GM23338 (cell line): ENCODE measurements around the gene GEN1. TPM values are rescaled to one million over a fixed set of nuclear protein-coding genes. Genes with fewer than 3 reads are reported as not detected.

Source experiments
- ATAC-seq: fragments of 200-7000 bp; cut with Tn5 transposase; 3 replicates; pipeline ENCODE4 v1.9.1; 2020
- DNase-seq: peaks from one replicate; pipeline ENCODE4 v3.0.0-alpha.2; 2015; ENCODE audit warnings: low spot score
- H2AFZ ChIP-seq: fragments of 200-600 bp; sonication (generic); 2 replicates; pipeline ENCODE4 v1.8.0; 2016; ENCODE audit warnings: antibody characterized with exemption, mild to moderate bottlenecking, moderate library complexity
- H3F3A ChIP-seq: fragments of 200-600 bp; sonication (generic); replicated peaks from 2 replicates; pipeline ENCODE4 v1.8.0; 2017; ENCODE audit warnings: antibody characterized with exemption, mixed run types, low read depth
- H3K27ac ChIP-seq: fragments of 200-600 bp; sonication (generic); 2 replicates; pipeline ENCODE4 v1.6.1; 2016; ENCODE audit warnings: low read depth
- H3K27me3 ChIP-seq: fragments of 200-600 bp; sonication (generic); 2 replicates; pipeline ENCODE4 v1.8.0; 2016; ENCODE audit warnings: mild to moderate bottlenecking, mixed run types, moderate library complexity; ENCODE audit not compliant: insufficient read depth
- H3K36me3 ChIP-seq: fragments of 200-600 bp; sonication (generic); 2 replicates; pipeline ENCODE4 v1.8.0; 2016; ENCODE audit warnings: mild to moderate bottlenecking; ENCODE audit not compliant: insufficient read depth
- H3K4me1 ChIP-seq: fragments of 200-600 bp; sonication (generic); 2 replicates; pipeline ENCODE4 v1.8.0; 2016; ENCODE audit warnings: mild to moderate bottlenecking, moderate library complexity; ENCODE audit not compliant: insufficient read depth
- H3K4me2 ChIP-seq: fragments of 200-600 bp; sonication (generic); 2 replicates; pipeline ENCODE4 v1.7.1; 2017; ENCODE audit warnings: mixed run types
- H3K4me3 ChIP-seq: fragments of 200-600 bp; sonication (generic); 2 replicates; pipeline ENCODE4 v1.6.1; 2016; ENCODE audit warnings: mixed run types
- H3K79me2 ChIP-seq: fragments of 200-600 bp; sonication (generic); replicated peaks from 2 replicates; pipeline ENCODE4 v1.8.0; 2017; ENCODE audit warnings: mild to moderate bottlenecking; ENCODE audit not compliant: insufficient read depth
- H3K9me2 ChIP-seq: fragments of 200-600 bp; sonication (generic); 2 replicates; pipeline ENCODE4 v1.8.0; 2017; ENCODE audit not compliant: insufficient read depth
- H4K20me1 ChIP-seq: fragments of 200-600 bp; sonication (generic); replicated peaks from 2 replicates; pipeline ENCODE4 v1.8.0; 2017; ENCODE audit warnings: mild to moderate bottlenecking; ENCODE audit not compliant: insufficient read depth
- H3K27ac Mint-ChIP-seq: 2 replicates; pipeline ENCODE4 v1.8.0; 2020; ENCODE audit warnings: inconsistent platforms, mild to moderate bottlenecking, moderate library complexity, mixed read lengths
- H3K27me3 Mint-ChIP-seq: 3 replicates; pipeline ENCODE4 v1.8.0; 2022; ENCODE audit warnings: low read depth, mild to moderate bottlenecking, moderate library complexity, mixed read lengths, inconsistent platforms; ENCODE audit not compliant: insufficient read depth, poor library complexity
- H3K36me3 Mint-ChIP-seq: 3 replicates; pipeline ENCODE4 v1.8.0; 2021; ENCODE audit warnings: low read depth, mild to moderate bottlenecking, inconsistent platforms, moderate library complexity, mixed read lengths
- H3K4me1 Mint-ChIP-seq: 3 replicates; pipeline ENCODE4 v1.8.0; 2020; ENCODE audit warnings: mild to moderate bottlenecking, inconsistent platforms, mixed read lengths
- H3K4me3 Mint-ChIP-seq: 3 replicates; pipeline ENCODE4 v1.8.0; 2021; ENCODE audit warnings: moderate library complexity, mild to moderate bottlenecking, inconsistent platforms, mixed read lengths
- H3K9me3 Mint-ChIP-seq: 3 replicates; pipeline ENCODE4 v1.8.0; 2020; ENCODE audit warnings: moderate library complexity, mild to moderate bottlenecking, inconsistent platforms, mixed read lengths
- CREB1 ChIP-seq: fragments of 250-450 bp; sonication (Bioruptor Pico); IDR thresholded peaks from 2 replicates; pipeline ENCODE4 v1.5.0; 2020; ENCODE audit warnings: low read depth, mild to moderate bottlenecking, moderate library complexity
- CTCF ChIP-seq, 2 experiments: fragments of 200-600 bp in 1 of 2; sonication (generic) in 1 of 2; conservative IDR thresholded peaks; 2 replicates each; pipeline versions ENCODE4 v1.5.1 to v1.6.1; 2016 to 2017; ENCODE audit warnings: antibody characterized with exemption in 2 of 2, low read depth in 2 of 2, mild to moderate bottlenecking in 2 of 2, moderate library complexity in 1 of 2
- EZH2 ChIP-seq: fragments of 200-600 bp; sonication (generic); IDR thresholded peaks from one replicate; pipeline ENCODE4 v1.8.0; 2017; ENCODE audit warnings: antibody characterized with exemption, mild to moderate bottlenecking, low read depth; ENCODE audit not compliant: unreplicated experiment
- JUNB ChIP-seq: IDR thresholded peaks from one replicate; pipeline ENCODE4 v1.6.1; 2016; ENCODE audit warnings: antibody characterized with exemption; ENCODE audit not compliant: unreplicated experiment
- NANOG ChIP-seq: IDR thresholded peaks from 2 replicates; pipeline ENCODE4 v1.6.1; 2016; ENCODE audit warnings: antibody characterized with exemption, borderline replicate concordance
- POLR2AphosphoS5 ChIP-seq: IDR thresholded peaks from 2 replicates; pipeline ENCODE4 v1.6.1; 2016; ENCODE audit warnings: antibody characterized with exemption, low read depth
- STAT1 ChIP-seq: IDR thresholded peaks from one replicate; pipeline ENCODE4 v1.6.1; 2016; ENCODE audit warnings: antibody characterized with exemption; ENCODE audit not compliant: unreplicated experiment
- ZNF462 ChIP-seq: fragments of 250-450 bp; sonication (Bioruptor Pico); IDR thresholded peaks from 2 replicates; pipeline ENCODE4 v1.5.0; 2020; ENCODE audit warnings: mild to moderate bottlenecking, moderate library complexity
- polyA plus RNA-seq: library from polyadenylated mRNA; unstranded; fragments of >200 nt; fragmentation: Nextera tagmentation; extraction: Ambion mirVana; gene quantifications from 2 replicates; pipeline ENCODE4 v1.2.1, GENCODE V29; 2016
- total RNA-seq: library from RNA; depleted of rRNA; stranded (reverse); fragments of >200 nt; shearing (Covaris generic); gene quantifications from 2 replicates; pipeline ENCODE4 v1.2.3, GENCODE V29; 2014
- TF ChIP-seq, protein P1 (sequence below): IDR thresholded peaks from one replicate; pipeline ENCODE4 v1.6.1; 2018; ENCODE audit warnings: antibody characterized with exemption; ENCODE audit not compliant: unreplicated experiment

Gene GEN1
- total and polyA plus RNA-seq, 2 experiments from 2014 or later: 14.2 to 43.3 TPM

GRCh38 chr2:17772532-17772931, 18.6 kb downstream of the GEN1 start:
- no peak overlapping the region for H2AFZ ChIP-seq
- no peaks in the 10 kb centered on the region; the same call in 1 of the 2 replicates for H4K20me1 ChIP-seq
- H3K4me3 ChIP-seq: no peak overlapping the region
- H3K27ac ChIP-seq: no peak overlapping the region
- H3K9me2 ChIP-seq: no peaks in the 10 kb centered on the region
- H3K4me3 Mint-ChIP-seq: no peak overlapping the region
- no peak overlapping the region for H3K4me2 ChIP-seq
- H3K27ac Mint-ChIP-seq: no peak overlapping the region
- no peaks in the 10 kb centered on the region for H3K4me1 Mint-ChIP-seq
- H3K4me1 ChIP-seq: no peaks in the 10 kb centered on the region
- no peak for ATAC-seq
- H3K27me3 Mint-ChIP-seq: no peaks in the 10 kb centered on the region
- DNase-seq: no peak
- no peaks in the 10 kb centered on the region for H3K27me3 ChIP-seq
- peaks cover 32% of the 10 kb centered on the region for H3K36me3 ChIP-seq
- H3K79me2 ChIP-seq: no peaks in the 10 kb centered on the region
- 0 out of 2 replicates have a peak, but pooled peaks cover 3% of the 10 kb centered on the region for H3F3A ChIP-seq
- no peak for TF ChIP-seq ZNF462 (CRISPR knock-in tag)
- no peak for TF ChIP-seq POLR2AphosphoS5
- no peak for TF ChIP-seq NANOG
- TF ChIP-seq, protein P1, sequence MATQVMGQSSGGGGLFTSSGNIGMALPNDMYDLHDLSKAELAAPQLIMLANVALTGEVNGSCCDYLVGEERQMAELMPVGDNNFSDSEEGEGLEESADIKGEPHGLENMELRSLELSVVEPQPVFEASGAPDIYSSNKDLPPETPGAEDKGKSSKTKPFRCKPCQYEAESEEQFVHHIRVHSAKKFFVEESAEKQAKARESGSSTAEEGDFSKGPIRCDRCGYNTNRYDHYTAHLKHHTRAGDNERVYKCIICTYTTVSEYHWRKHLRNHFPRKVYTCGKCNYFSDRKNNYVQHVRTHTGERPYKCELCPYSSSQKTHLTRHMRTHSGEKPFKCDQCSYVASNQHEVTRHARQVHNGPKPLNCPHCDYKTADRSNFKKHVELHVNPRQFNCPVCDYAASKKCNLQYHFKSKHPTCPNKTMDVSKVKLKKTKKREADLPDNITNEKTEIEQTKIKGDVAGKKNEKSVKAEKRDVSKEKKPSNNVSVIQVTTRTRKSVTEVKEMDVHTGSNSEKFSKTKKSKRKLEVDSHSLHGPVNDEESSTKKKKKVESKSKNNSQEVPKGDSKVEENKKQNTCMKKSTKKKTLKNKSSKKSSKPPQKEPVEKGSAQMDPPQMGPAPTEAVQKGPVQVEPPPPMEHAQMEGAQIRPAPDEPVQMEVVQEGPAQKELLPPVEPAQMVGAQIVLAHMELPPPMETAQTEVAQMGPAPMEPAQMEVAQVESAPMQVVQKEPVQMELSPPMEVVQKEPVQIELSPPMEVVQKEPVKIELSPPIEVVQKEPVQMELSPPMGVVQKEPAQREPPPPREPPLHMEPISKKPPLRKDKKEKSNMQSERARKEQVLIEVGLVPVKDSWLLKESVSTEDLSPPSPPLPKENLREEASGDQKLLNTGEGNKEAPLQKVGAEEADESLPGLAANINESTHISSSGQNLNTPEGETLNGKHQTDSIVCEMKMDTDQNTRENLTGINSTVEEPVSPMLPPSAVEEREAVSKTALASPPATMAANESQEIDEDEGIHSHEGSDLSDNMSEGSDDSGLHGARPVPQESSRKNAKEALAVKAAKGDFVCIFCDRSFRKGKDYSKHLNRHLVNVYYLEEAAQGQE: no peak
- no peak for TF ChIP-seq CTCF (conservative IDR thresholded peaks at IDR 0.05; ENCODE audit: low read depth in 2 of 2)
- TF ChIP-seq CREB1 (CRISPR knock-in tag): no peak
- TF ChIP-seq JUNB: no peak
- TF ChIP-seq STAT1: no peak
- no peak for TF ChIP-seq EZH2
- peaks cover 39% of the 10 kb centered on the region; the same call in 2 of the 3 replicates for H3K36me3 Mint-ChIP-seq
- H3K9me3 Mint-ChIP-seq: no peaks in the 10 kb centered on the region
